ENCODE results near the gene GMDS.

GMDS gene

DNA sequence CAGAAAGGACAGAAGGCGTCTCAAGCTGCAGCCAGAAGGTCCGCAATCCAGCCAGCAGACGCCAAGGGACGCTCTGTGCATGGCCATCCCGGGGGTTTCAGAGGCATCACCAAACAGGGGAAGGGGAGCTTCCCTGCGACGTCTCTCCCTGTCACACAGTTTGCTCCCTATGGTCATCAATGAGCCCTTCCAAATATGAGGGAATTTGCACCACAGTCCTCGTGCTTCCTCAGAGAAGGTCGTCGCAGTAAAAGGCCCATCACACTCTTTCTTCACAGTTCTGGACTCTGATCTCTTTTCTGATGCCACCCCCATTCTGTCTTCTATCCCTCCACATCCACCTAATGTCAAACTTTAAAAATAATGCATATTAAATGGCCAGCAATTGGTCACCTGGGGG, 645.9 kb downstream of the GMDS start:
- Histone ChIP-seq H3K27ac (ENCODE audit: low read depth, low read length) (no peak overlapping the region), H2BK12ac (ENCODE audit: low read length) (no peak overlapping the region)

GRCh38 chr6:1598886-1599285, 646.5 kb downstream of the GMDS start:
- H2AK5ac ChIP-seq (ENCODE audit: low read length), result no peak overlapping the region
- no peak overlapping the region for H3K18ac ChIP-seq (ENCODE audit: low read length)
- H4K12ac ChIP-seq (ENCODE audit: low read depth, low read length), result no peak overlapping the region
- H3K9me3 ChIP-seq (ENCODE audit: insufficient read depth, low read depth, low read length), result peaks cover 5% of the 10 kb centered on the region
- no peak overlapping the region for H4K8ac ChIP-seq (ENCODE audit: low read depth, low read length)
- peaks cover 0 to 2% of the 10 kb centered on the region in 2 experiments for H3K4me1 ChIP-seq (ENCODE audit: control insufficient read depth in 1 of 2, insufficient read depth in 2 of 2, low read length in 2 of 2)
- no peaks in the 10 kb centered on the region for H3K79me2 ChIP-seq (ENCODE audit: control insufficient read depth, insufficient read depth, low read length, poor library complexity)
- H2BK12ac ChIP-seq (ENCODE audit: low read length), result no peak overlapping the region
- H2BK120ac ChIP-seq (ENCODE audit: insufficient read depth, low read length, poor library complexity), result no peak overlapping the region
- no peaks in the 10 kb centered on the region for H3K36me3 ChIP-seq (ENCODE audit: control insufficient read depth in 1 of 2, insufficient read depth in 2 of 2, low read length in 2 of 2)
- H2AFZ ChIP-seq (ENCODE audit: insufficient read depth, low read length, poor library complexity), result no peak overlapping the region
- peaks cover 4% of the 10 kb centered on the region for H3K27me3 ChIP-seq (ENCODE audit: insufficient read depth, low read length)
- H3K4ac ChIP-seq (ENCODE audit: low read depth, low read length), result no peak overlapping the region
- H3K27ac ChIP-seq (ENCODE audit: low read depth, low read length), result no peak overlapping the region
- H3K23ac ChIP-seq (ENCODE audit: low read length), result no peak overlapping the region
- H3K4me2 ChIP-seq (ENCODE audit: low read length), result no peak overlapping the region
- no peak overlapping the region for H3K14ac ChIP-seq (ENCODE audit: low read length)
- DNase-seq, result no peak
- no peak overlapping the region for H3K4me3 ChIP-seq (ENCODE audit: low read depth, low read length)
- WGBS (ENCODE audit: extremely low coverage, insufficient coverage, insufficient read length), result no CpG with 5 or more reads among the region's 24 CpGs
- no peak overlapping the region for H4K91ac ChIP-seq (ENCODE audit: low read depth, low read length)
- H3K79me1 ChIP-seq (ENCODE audit: low read length), result no peaks in the 10 kb centered on the region
- no peak overlapping the region for H2BK5ac ChIP-seq (ENCODE audit: low read depth, low read length, poor library complexity)
- H3K9ac ChIP-seq (ENCODE audit: low read length), result no peak overlapping the region

More for the DNA sequence above, 645.9 kb downstream of the GMDS start:
- Histone ChIP-seq H3K23ac (ENCODE audit: low read length) (no peak overlapping the region), H3K4me1 (ENCODE audit: control insufficient read depth in 1 of 2, insufficient read depth in 2 of 2, low read length in 2 of 2) (peaks cover 4 to 5% of the 10 kb centered on the region in 2 experiments), H3K9me3 (ENCODE audit: insufficient read depth, low read depth, low read length) (peaks cover 4% of the 10 kb centered on the region), H3K4me2 (ENCODE audit: low read length) (no peak overlapping the region), H3K4ac (ENCODE audit: low read depth, low read length) (no peak overlapping the region), H3K9ac (ENCODE audit: low read length) (no peak overlapping the region), H2AK5ac (ENCODE audit: low read length) (no peak overlapping the region), H4K91ac (ENCODE audit: low read depth, low read length) (no peak overlapping the region), H3K18ac (ENCODE audit: low read length) (no peak overlapping the region), H3K79me2 (ENCODE audit: control insufficient read depth, insufficient read depth, low read length, poor library complexity) (no peaks in the 10 kb centered on the region), H3K14ac (ENCODE audit: low read length) (no peak overlapping the region), H2BK120ac (ENCODE audit: insufficient read depth, low read length, poor library complexity) (no peak overlapping the region), H2AFZ (ENCODE audit: insufficient read depth, low read length, poor library complexity) (no peak overlapping the region), H3K36me3 (ENCODE audit: control insufficient read depth in 1 of 2, insufficient read depth in 2 of 2, low read length in 2 of 2) (no peaks in the 10 kb centered on the region), H4K8ac (ENCODE audit: low read depth, low read length) (no peak overlapping the region), H3K79me1 (ENCODE audit: low read length) (no peaks in the 10 kb centered on the region), H4K12ac (ENCODE audit: low read depth, low read length) (no peak overlapping the region), H3K4me3 (ENCODE audit: low read depth, low read length) (no peak overlapping the region), H3K27me3 (ENCODE audit: insufficient read depth, low read length) (peaks cover 8% of the 10 kb centered on the region), H2BK5ac (ENCODE audit: low read depth, low read length, poor library complexity) (no peak overlapping the region)
- no CpG with 5 or more reads among the region's 10 CpGs for WGBS (ENCODE audit: extremely low coverage, insufficient coverage, insufficient read length)
- no peak for DNase-seq

- Histone ChIP-seq H3K23ac (ENCODE audit: low read length) (no peak overlapping the region), H3K79me1 (ENCODE audit: low read length) (no peaks in the 10 kb centered on the region), H3K4me3 (ENCODE audit: low read depth, low read length) (no peak overlapping the region), H2BK5ac (ENCODE audit: low read depth, low read length, poor library complexity) (no peak overlapping the region), H2AK5ac (ENCODE audit: low read length) (no peak overlapping the region), H3K18ac (ENCODE audit: low read length) (no peak overlapping the region), H3K79me2 (ENCODE audit: control insufficient read depth, insufficient read depth, low read length, poor library complexity) (no peaks in the 10 kb centered on the region), H3K14ac (ENCODE audit: low read length) (no peak overlapping the region), H3K4me2 (ENCODE audit: low read length) (no peak overlapping the region), H2BK12ac (ENCODE audit: low read length) (no peak overlapping the region), H3K9ac (ENCODE audit: low read length) (no peak overlapping the region), H2BK120ac (ENCODE audit: insufficient read depth, low read length, poor library complexity) (no peak overlapping the region), H3K27ac (ENCODE audit: low read depth, low read length) (no peak overlapping the region), H3K9me3 (ENCODE audit: insufficient read depth, low read depth, low read length) (peaks cover 5% of the 10 kb centered on the region), H2AFZ (ENCODE audit: insufficient read depth, low read length, poor library complexity) (no peak overlapping the region), H3K27me3 (ENCODE audit: insufficient read depth, low read length) (no peaks in the 10 kb centered on the region), H4K12ac (ENCODE audit: low read depth, low read length) (no peak overlapping the region), H4K91ac (ENCODE audit: low read depth, low read length) (no peak overlapping the region), H3K36me3 (ENCODE audit: control insufficient read depth in 1 of 2, insufficient read depth in 2 of 2, low read length in 2 of 2) (no peaks in the 10 kb centered on the region), H3K4me1 (ENCODE audit: control insufficient read depth in 1 of 2, insufficient read depth in 2 of 2, low read length in 2 of 2) (peaks cover 0 to 2% of the 10 kb centered on the region in 2 experiments), H4K8ac (ENCODE audit: low read depth, low read length) (no peak overlapping the region), H3K4ac (ENCODE audit: low read depth, low read length) (no peak overlapping the region)
- DNase-seq, result no peak
- WGBS (ENCODE audit: extremely low coverage, insufficient coverage, insufficient read length), result no CpG with 5 or more reads among the region's 10 CpGs
These were observed 647.0 kb downstream of the GMDS start for GRCh38 chr6:1598433-1598832.

DNA sequence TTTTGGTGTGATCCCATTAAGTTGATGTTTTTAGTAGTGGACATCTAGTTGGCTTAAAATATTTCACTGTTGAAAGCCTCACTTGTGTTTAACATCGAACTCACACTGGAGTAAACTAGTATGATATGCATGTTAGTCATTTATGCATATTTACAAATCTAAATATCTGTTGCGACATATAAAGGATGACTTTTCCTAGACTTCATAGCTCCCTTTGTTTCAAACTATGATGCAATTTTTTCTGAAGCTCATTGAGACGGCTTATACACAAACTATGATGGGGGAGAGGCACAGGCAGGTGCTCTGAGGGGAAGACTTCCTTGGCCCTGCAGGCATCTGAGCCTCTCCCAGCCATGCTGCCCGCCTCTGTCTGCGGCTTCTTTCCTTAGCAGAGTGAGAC, 647.5 kb downstream of the GMDS start:
- Histone ChIP-seq H3K27me3 (ENCODE audit: insufficient read depth, low read length) (no peaks in the 10 kb centered on the region), H3K14ac (ENCODE audit: low read length) (no peak overlapping the region), H3K36me3 (ENCODE audit: control insufficient read depth in 1 of 2, insufficient read depth in 2 of 2, low read length in 2 of 2) (no peaks in the 10 kb centered on the region), H3K9me3 (ENCODE audit: insufficient read depth, low read depth, low read length) (peaks cover 5% of the 10 kb centered on the region), H3K18ac (ENCODE audit: low read length) (no peak overlapping the region), H2BK12ac (ENCODE audit: low read length) (no peak overlapping the region), H2BK5ac (ENCODE audit: low read depth, low read length, poor library complexity) (no peak overlapping the region), H3K23ac (ENCODE audit: low read length) (no peak overlapping the region), H3K9ac (ENCODE audit: low read length) (no peak overlapping the region), H3K4me2 (ENCODE audit: low read length) (no peak overlapping the region), H2AK5ac (ENCODE audit: low read length) (no peak overlapping the region), H3K4me3 (ENCODE audit: low read depth, low read length) (no peak overlapping the region), H4K12ac (ENCODE audit: low read depth, low read length) (no peak overlapping the region), H3K79me1 (ENCODE audit: low read length) (no peaks in the 10 kb centered on the region), H2AFZ (ENCODE audit: insufficient read depth, low read length, poor library complexity) (no peak overlapping the region), H3K4ac (ENCODE audit: low read depth, low read length) (no peak overlapping the region), H3K79me2 (ENCODE audit: control insufficient read depth, insufficient read depth, low read length, poor library complexity) (no peaks in the 10 kb centered on the region), H3K27ac (ENCODE audit: low read depth, low read length) (no peak overlapping the region), H2BK120ac (ENCODE audit: insufficient read depth, low read length, poor library complexity) (no peak overlapping the region), H3K4me1 (ENCODE audit: control insufficient read depth in 1 of 2, insufficient read depth in 2 of 2, low read length in 2 of 2) (peaks cover 0 to 2% of the 10 kb centered on the region in 2 experiments), H4K8ac (ENCODE audit: low read depth, low read length) (no peak overlapping the region), H4K91ac (ENCODE audit: low read depth, low read length) (no peak overlapping the region)
- peak; percentile 30 to 68 for DNase-seq
- no CpG with 5 or more reads among the region's 5 CpGs for WGBS (ENCODE audit: extremely low coverage, insufficient coverage, insufficient read length)
